ENCODE data around the gene RNF208. TPM values are rescaled to one million over a fixed set of nuclear protein-coding genes. Genes with fewer than 3 reads are reported as not detected.

The RNF208 gene
- total and polyA plus RNA-seq, 3 donors from 2014 or later: 3.0 to 7.7 (median 4.1) TPM

- Histone ChIP-seq H3K36me3 (ENCODE audit: low read depth, missing control alignments) (no peaks in the 10 kb centered on the region), H3K4me3 (no peak overlapping the region), H3K9me3 (no peaks in the 10 kb centered on the region), H3K27me3 (no peaks in the 10 kb centered on the region), H3K4me1 (peaks cover 26% of the 10 kb centered on the region), H3K27ac (no peak overlapping the region)
- TF ChIP-seq POLR2A (IDR thresholded peaks at IDR 0.05) (no peak), CTCF (IDR thresholded peaks at IDR 0.05) (no peak)
- 95% methylated on average over 19 of the region's 19 CpGs; no CpG with 5 or more reads in 1 of the 2 donors for WGBS, 2 donors
- no peak for DNase-seq
- intact Hi-C loops (cut with DNase I; ENCODE audit: low total_unique reads): no loop called here
These were observed 36.1 kb downstream of the RNF208 start for GRCh38 chr9:137185921-137186320.

GRCh38 chr9:137184881-137185660 is 37.0 kb downstream of the RNF208 start:
- Histone ChIP-seq H3K4me3 (no peak overlapping the region), H3K36me3 (ENCODE audit: low read depth, missing control alignments) (no peaks in the 10 kb centered on the region), H3K27ac (no peak overlapping the region), H3K27me3 (no peaks in the 10 kb centered on the region), H3K9me3 (no peaks in the 10 kb centered on the region), H3K4me1 (peaks cover 25% of the 10 kb centered on the region)
- intact Hi-C loops (cut with DNase I; ENCODE audit: low total_unique reads): no loop called here
- 91 to 92% methylated on average over 34 to 48 of the region's 48 CpGs for WGBS, 2 donors
- TF ChIP-seq CTCF (IDR thresholded peaks at IDR 0.05) (no peak), POLR2A (IDR thresholded peaks at IDR 0.05) (no peak)
- no peak for DNase-seq

GRCh38 chr9:137183980-137184595 is 38.0 kb downstream of the RNF208 start:
- Histone ChIP-seq H3K36me3 (ENCODE audit: low read depth, missing control alignments) (no peaks in the 10 kb centered on the region), H3K27ac (no peak overlapping the region), H3K27me3 (no peaks in the 10 kb centered on the region), H3K4me1 (peaks cover 16% of the 10 kb centered on the region), H3K4me3 (no peak overlapping the region), H3K9me3 (no peaks in the 10 kb centered on the region)
- intact Hi-C loops (cut with DNase I; ENCODE audit: low total_unique reads): no loop called here
- no peak for DNase-seq
- WGBS, 2 donors: 94% methylated on average over 25 to 27 of the region's 27 CpGs
- TF ChIP-seq POLR2A (IDR thresholded peaks at IDR 0.05): no peak
- no peak for TF ChIP-seq CTCF (IDR thresholded peaks at IDR 0.05)

- Histone ChIP-seq H3K4me3 (no peak overlapping the region), H3K9me3 (no peaks in the 10 kb centered on the region), H3K36me3 (ENCODE audit: low read depth, missing control alignments) (no peaks in the 10 kb centered on the region), H3K4me1 (peaks cover 16% of the 10 kb centered on the region), H3K27me3 (no peaks in the 10 kb centered on the region), H3K27ac (no peak overlapping the region)
- intact Hi-C loops (cut with DNase I; ENCODE audit: low total_unique reads): no loop called here
- no peak for DNase-seq
- TF ChIP-seq POLR2A (IDR thresholded peaks at IDR 0.05): no peak
- TF ChIP-seq CTCF (IDR thresholded peaks at IDR 0.05): no peak
- 89 to 91% methylated on average over 10 to 17 of the region's 17 CpGs for WGBS, 2 donors
These were observed 39.2 kb downstream of the RNF208 start for GRCh38 chr9:137182836-137183235.

Measured in testis (tissue), 3 donors.